ENCODE data around the gene CELF1.

DNA sequence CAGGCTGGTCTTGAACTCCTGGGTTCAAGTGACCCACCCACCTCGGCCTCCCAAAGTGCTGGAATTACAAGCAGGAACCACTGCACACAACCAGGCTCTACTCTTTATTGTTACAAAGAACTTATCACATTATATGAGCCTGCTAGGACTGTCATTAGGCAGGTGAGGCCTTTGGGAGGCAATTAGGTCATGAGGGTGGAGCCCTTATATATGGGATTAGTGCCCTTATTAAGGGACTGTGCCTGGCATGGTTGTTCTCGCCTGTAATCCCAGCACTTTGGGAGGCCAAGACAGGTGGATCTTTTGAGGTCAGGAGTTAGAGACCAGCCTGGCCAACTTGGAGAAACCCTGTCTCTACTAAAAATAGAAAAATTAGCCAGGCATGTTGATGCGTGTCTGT, 116.2 kb downstream of the CELF1 start:
- TF ChIP-seq ZFP1 (CRISPR knock-in tag; IDR thresholded peaks at IDR 0.05) (no peak), ZEB2 (IDR thresholded peaks at IDR 0.05) (no peak), NUFIP1 (IDR thresholded peaks at IDR 0.05; ENCODE audit: partially characterized antibody) (no peak), ETV6 (IDR thresholded peaks at IDR 0.05; ENCODE audit: borderline replicate concordance in 1 of 2, low read depth in 2 of 2, low read length in 1 of 2) (no peak), ETV6 (CRISPR knock-in tag; IDR thresholded peaks at IDR 0.05; ENCODE audit: borderline replicate concordance) (no peak), ZNF311 (CRISPR knock-in tag; IDR thresholded peaks at IDR 0.05) (no peak), SP1 (CRISPR knock-in tag; IDR thresholded peaks at IDR 0.05) (no peak), XRCC3 (IDR thresholded peaks at IDR 0.05) (no peak)
